SJSA1 (cell line): ENCODE measurements around the gene CARD14. TPM values are rescaled to one million over a fixed set of nuclear protein-coding genes. Genes with fewer than 3 reads are reported as not detected.
"Not testable (repeated sequence)": the region's sequence is repeated elsewhere in the genome, so short reads cannot be mapped to it uniquely, and the experiment has no call there.

ENCODE experiments used
- DNase-seq, 2 experiments: peaks; one replicate each; pipeline ENCODE4 v3.0.0-alpha.2; 2015 to 2020; ENCODE audit warnings: low spot score in 2 of 2, low read depth in 1 of 2
- H3K27ac ChIP-seq: fragments of 250-450 bp; sonication (Bioruptor Pico); 2 replicates; pipeline ENCODE4 v1.5.1; 2020; ENCODE audit warnings: mild to moderate bottlenecking, moderate library complexity
- H3K27me3 ChIP-seq: fragments of 250-450 bp; sonication (Bioruptor Pico); replicated peaks from 2 replicates; pipeline ENCODE4 v1.5.1; 2020; ENCODE audit warnings: mild to moderate bottlenecking, moderate library complexity
- H3K36me3 ChIP-seq: fragments of 250-450 bp; sonication (Bioruptor Pico); 2 replicates; pipeline ENCODE4 v1.5.1; 2020; ENCODE audit warnings: mild to moderate bottlenecking
- H3K4me1 ChIP-seq: fragments of 250-450 bp; sonication (Bioruptor Pico); replicated peaks from 2 replicates; pipeline ENCODE4 v1.6.1; 2021; ENCODE audit warnings: mild to moderate bottlenecking
- H3K4me3 ChIP-seq: fragments of 250-450 bp; sonication (Bioruptor Pico); 2 replicates; pipeline ENCODE4 v1.5.1; 2020; ENCODE audit warnings: mild to moderate bottlenecking
- H3K9me3 ChIP-seq: fragments of 250-450 bp; sonication (Bioruptor Pico); replicated peaks from 2 replicates; pipeline ENCODE4 v1.5.1; 2020; ENCODE audit warnings: mild to moderate bottlenecking
- total RNA-seq: library from RNA; depleted of rRNA; stranded (reverse); fragments of >200 nt; shearing (Covaris generic); gene quantifications from 2 replicates; pipeline ENCODE4 v1.2.3, GENCODE V29; 2014

CARD14 gene
- total RNA-seq, 1 experiment from 2014 or later = not detected

GRCh38 chr17:80198144-80198661 lies 28.4 kb downstream of the CARD14 start:
- H3K9me3 ChIP-seq = peaks cover 6% of the 10 kb centered on the region; the same call in 1 of the 2 replicates
- H3K4me1 ChIP-seq = no peaks in the 10 kb centered on the region
- H3K36me3 ChIP-seq = no peaks in the 10 kb centered on the region
- no peak overlapping the region for H3K27ac ChIP-seq
- no peak overlapping the region for H3K4me3 ChIP-seq
- DNase-seq = no peak
- no peaks in the 10 kb centered on the region for H3K27me3 ChIP-seq

- H3K9me3 ChIP-seq, H3K36me3 ChIP-seq, H3K27ac ChIP-seq, H3K27me3 ChIP-seq, H3K4me1 ChIP-seq, H3K4me3 ChIP-seq, DNase-seq: not testable (repeated sequence)
Observed at GRCh38 chr17:80199295-80199694, 29.5 kb downstream of the CARD14 start.

- Histone ChIP-seq H3K4me3 (no peak overlapping the region), H3K9me3 (no peaks in the 10 kb centered on the region), H3K27ac (no peak overlapping the region), H3K36me3 (no peaks in the 10 kb centered on the region), H3K4me1 (no peaks in the 10 kb centered on the region), H3K27me3 (no peaks in the 10 kb centered on the region)
- no peak for DNase-seq
Observed at GRCh38 chr17:80201446-80201845, 31.6 kb downstream of the CARD14 start.

DNA sequence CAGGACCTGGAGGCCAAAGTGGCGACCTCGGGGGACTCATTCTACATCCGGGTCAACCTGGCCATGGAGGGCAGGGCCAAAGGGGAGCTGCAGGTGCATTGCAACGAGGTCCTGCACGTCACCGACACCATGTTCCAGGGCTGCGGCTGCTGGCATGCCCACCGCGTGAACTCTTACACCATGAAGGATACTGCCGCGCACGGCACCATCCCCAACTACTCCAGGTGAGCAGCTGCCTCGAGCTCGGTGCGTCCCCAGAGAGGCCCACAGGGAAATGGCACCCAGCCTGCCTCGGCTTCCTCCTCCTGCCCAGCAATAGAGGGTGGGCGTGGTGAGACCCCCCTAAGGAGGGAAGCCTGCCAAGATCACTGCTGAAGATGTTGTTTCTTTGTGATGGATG lies 32.4 kb downstream of the CARD14 start:
- peaks cover 6% of the 10 kb centered on the region; the same call in 1 of the 2 replicates for H3K36me3 ChIP-seq
- no peak overlapping the region for H3K4me3 ChIP-seq
- no peaks in the 10 kb centered on the region for H3K4me1 ChIP-seq
- H3K27me3 ChIP-seq = no peaks in the 10 kb centered on the region
- no peaks in the 10 kb centered on the region for H3K9me3 ChIP-seq
- no peak for DNase-seq
- H3K27ac ChIP-seq = no peak overlapping the region

DNA sequence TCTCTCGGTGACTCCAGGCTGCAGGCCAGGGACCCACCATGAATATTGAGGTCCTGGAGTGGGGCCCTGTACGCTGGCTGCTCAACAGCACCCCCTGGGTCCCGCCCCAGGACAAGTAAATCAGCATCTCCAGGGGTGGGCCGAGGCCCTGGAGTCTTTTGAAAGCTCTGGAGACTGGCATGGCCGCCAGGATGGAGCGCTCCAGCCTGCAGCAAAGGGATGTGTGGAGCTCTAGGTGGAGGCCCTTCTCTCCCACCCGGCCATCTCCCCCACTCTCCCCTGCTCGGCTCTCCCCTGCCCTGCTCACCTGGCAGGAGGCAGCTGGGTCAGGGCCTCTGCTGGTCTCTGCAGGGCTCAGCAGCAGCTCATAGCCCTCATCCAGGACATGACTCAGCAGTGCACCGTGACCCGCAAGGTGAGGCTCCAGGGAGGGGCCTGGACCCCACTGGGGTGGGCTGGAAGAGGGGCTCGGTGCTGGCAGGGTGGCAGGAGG lies 33.7 kb downstream of the CARD14 start:
- H3K4me3 ChIP-seq = no peak overlapping the region
- peaks cover 17% of the 10 kb centered on the region for H3K36me3 ChIP-seq
- no peak for DNase-seq
- no peak overlapping the region for H3K27ac ChIP-seq
- H3K4me1 ChIP-seq = no peaks in the 10 kb centered on the region
- H3K9me3 ChIP-seq = no peaks in the 10 kb centered on the region
- no peaks in the 10 kb centered on the region for H3K27me3 ChIP-seq

DNA sequence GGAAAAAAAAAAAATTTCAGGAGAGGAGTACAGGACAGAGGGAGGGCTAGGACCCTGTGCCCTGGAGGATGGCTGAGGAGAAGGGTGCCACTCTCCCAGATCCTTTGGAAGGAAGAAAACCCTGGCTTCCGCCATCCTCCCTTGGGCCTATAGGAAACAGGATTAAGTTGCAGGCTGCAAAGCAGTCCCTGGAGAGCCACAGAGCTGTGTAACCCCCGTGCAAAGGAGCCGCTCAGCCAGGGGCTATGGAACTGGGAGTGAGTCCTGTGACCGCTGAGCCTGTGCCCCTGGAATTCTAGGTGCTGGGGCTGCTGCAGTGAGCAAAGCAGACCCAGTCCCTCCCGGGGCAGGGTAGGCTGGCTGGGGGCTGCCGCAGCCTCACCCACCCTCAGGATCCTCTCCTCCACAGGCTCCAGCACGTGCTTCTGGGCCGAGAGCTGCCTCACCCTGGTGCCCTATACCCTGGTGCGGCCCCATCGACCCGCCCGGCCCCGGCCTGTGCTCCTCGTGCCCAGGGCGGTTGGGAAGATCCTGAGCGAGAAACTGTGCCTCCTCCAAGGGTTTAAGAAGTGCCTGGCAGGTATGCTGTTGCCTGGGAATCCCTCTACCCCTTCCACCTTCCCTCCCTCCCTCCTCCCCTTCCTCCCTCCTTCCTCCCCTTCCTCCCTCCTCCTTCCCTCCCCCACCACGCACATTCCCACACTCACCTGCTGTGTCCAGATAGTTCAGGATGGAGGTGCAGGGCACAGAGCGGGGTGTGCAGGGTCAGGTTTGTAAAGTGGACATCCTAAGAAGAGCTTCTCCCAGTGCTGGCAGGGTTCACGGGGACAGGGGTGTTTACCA lies 35.0 kb downstream of the CARD14 start:
- Histone ChIP-seq H3K9me3 (no peaks in the 10 kb centered on the region), H3K36me3 (peaks cover 27% of the 10 kb centered on the region), H3K4me1 (no peaks in the 10 kb centered on the region), H3K27ac (no peak overlapping the region), H3K27me3 (no peaks in the 10 kb centered on the region), H3K4me3 (no peak overlapping the region)
- no peak for DNase-seq

- Histone ChIP-seq H3K4me1 (no peaks in the 10 kb centered on the region), H3K36me3 (peaks cover 37% of the 10 kb centered on the region), H3K9me3 (no peaks in the 10 kb centered on the region), H3K27me3 (no peaks in the 10 kb centered on the region), H3K27ac (no peak overlapping the region), H3K4me3 (no peak overlapping the region)
- DNase-seq = no peak
Observed at GRCh38 chr17:80205811-80206210, 36.0 kb downstream of the CARD14 start.

DNA sequence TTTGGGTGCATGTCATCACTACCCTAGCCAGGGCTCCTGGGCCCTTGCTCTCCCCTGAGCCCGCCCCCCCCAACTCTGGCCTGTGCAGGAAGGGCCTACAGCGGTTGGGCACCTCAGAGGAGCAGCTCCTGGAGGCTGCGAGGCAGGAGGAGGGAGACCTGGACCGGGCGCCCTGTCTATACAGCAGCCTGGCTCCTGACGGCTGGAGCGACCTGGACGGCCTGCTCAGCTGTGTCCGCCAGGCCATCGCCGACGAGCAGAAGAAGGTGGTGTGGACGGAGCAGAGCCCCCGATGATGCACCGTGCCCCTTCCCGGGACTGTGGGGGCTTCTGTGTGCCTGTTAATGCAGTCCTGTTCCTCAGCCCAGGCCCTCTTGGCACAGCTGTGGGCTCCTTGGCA lies 38.2 kb downstream of the CARD14 start:
- Histone ChIP-seq H3K9me3 (no peaks in the 10 kb centered on the region), H3K27ac (no peak overlapping the region), H3K4me1 (no peaks in the 10 kb centered on the region), H3K27me3 (no peaks in the 10 kb centered on the region), H3K4me3 (no peak overlapping the region), H3K36me3 (peaks cover 58% of the 10 kb centered on the region)
- no peak for DNase-seq

DNA sequence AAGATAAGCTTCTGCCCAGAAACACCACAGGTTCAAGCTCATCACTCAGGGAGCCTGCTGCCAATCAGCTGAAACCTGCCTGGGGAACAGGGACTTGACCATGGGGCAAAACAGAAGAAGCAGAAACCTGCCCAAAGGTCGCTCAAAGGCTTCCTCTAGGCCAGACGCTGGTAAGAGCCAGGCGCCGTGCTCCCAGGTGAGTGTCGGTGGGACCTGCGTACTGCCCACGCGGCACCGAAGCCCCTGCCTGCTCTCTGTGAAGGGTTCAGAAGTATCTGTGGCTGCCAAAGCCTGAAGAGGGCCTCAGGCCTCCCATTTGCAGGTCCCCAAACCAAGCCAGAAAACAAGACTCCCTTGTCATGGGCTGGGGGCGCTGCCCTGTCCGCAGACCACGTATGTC lies 39.9 kb downstream of the CARD14 start:
- H3K36me3 ChIP-seq = peaks cover 74% of the 10 kb centered on the region
- H3K4me1 ChIP-seq = no peaks in the 10 kb centered on the region

GRCh38 chr17:80210348-80211108 lies 40.7 kb downstream of the CARD14 start:
- Histone ChIP-seq H3K9me3 (no peaks in the 10 kb centered on the region), H3K27me3 (no peaks in the 10 kb centered on the region), H3K4me1 (no peaks in the 10 kb centered on the region), H3K4me3 (no peak overlapping the region), H3K36me3 (peaks cover 82% of the 10 kb centered on the region), H3K27ac (no peak overlapping the region)
- no peak for DNase-seq

More for the DNA sequence above, 39.9 kb downstream of the CARD14 start:
- DNase-seq = no peak
- H3K4me3 ChIP-seq = no peak overlapping the region
- no peaks in the 10 kb centered on the region for H3K9me3 ChIP-seq
- no peaks in the 10 kb centered on the region for H3K27me3 ChIP-seq
- H3K27ac ChIP-seq = no peak overlapping the region

DNA sequence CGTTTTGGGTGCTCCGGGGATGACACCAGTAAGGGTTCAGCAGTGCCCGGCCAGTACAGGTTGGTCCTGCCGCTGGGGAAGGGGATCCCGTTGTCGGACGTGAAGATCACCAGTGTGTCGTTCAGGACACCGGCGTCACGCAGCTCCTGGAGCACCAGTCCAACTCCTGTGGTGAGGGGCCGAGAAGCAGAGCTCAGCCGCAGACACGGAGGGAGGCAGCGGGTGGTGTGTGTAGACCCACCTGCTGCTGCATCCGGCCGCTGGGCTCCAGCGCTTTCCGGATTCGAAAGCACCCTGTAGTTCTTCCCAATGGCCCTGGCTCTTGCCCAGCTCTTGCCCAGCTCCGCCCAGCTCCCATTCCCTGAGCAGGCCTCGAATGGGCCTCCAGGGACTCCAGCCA lies 42.3 kb downstream of the CARD14 start:
- Histone ChIP-seq H3K4me3 (no peak overlapping the region), H3K27ac (no peak overlapping the region), H3K36me3 (peaks cover 92% of the 10 kb centered on the region), H3K9me3 (no peaks in the 10 kb centered on the region), H3K4me1 (no peaks in the 10 kb centered on the region; the same call in 1 of the 2 replicates), H3K27me3 (no peaks in the 10 kb centered on the region)
- no peak for DNase-seq

- Histone ChIP-seq H3K9me3 (no peaks in the 10 kb centered on the region), H3K4me3 (no peak overlapping the region), H3K36me3 (peaks cover 92% of the 10 kb centered on the region), H3K4me1 (no peaks in the 10 kb centered on the region; the same call in 1 of the 2 replicates), H3K27ac (no peak overlapping the region), H3K27me3 (no peaks in the 10 kb centered on the region)
- DNase-seq = no peak
Observed at GRCh38 chr17:80212511-80212910, 42.7 kb downstream of the CARD14 start.

GRCh38 chr17:80212962-80213642 lies 43.3 kb downstream of the CARD14 start:
- Histone ChIP-seq H3K27me3 (no peaks in the 10 kb centered on the region), H3K4me3 (no peak overlapping the region), H3K9me3 (no peaks in the 10 kb centered on the region), H3K27ac (no peak overlapping the region), H3K4me1 (no peaks in the 10 kb centered on the region; the same call in 1 of the 2 replicates), H3K36me3 (peaks cover 95% of the 10 kb centered on the region)
- no peak for DNase-seq
